H1 (cell line): ENCODE results near the gene ZNF831. TPM values are rescaled to one million over a fixed set of nuclear protein-coding genes. Genes with fewer than 3 reads are reported as not detected.
A peak's percentile ranks its signal among the peaks of the same experiment; 100 is the strongest.

ENCODE experiments used
- CTCF ChIA-PET: fragments of 300-600 bp; sonication (Branson Sonifier 250); formaldehyde crosslinking; loops from one replicate; lab custom pipeline; 2021; ENCODE audit not compliant: partially characterized antibody; lab: Charles Lee
- POLR2A ChIA-PET: fragments of 300-600 bp; sonication (Branson Sonifier 250); formaldehyde crosslinking; loops from one replicate; lab custom pipeline; 2021; ENCODE audit warnings: inconsistent platforms; ENCODE audit not compliant: partially characterized antibody; lab: Charles Lee
- DNase-seq, 2 experiments: peaks; one replicate each; pipeline versions ENCODE4 v3.0.0 to v3.0.0-alpha.2; 2010 to 2022; ENCODE audit warnings: low spot score in 2 of 2, low read depth in 1 of 2, mixed read lengths in 1 of 2
- FAIRE-seq: peaks from 2 replicates; lab custom pipeline; 2011; peaks lifted over from hg19 to GRCh38; lab: Jason Lieb, UNC
- H2AFZ ChIP-seq: 2 replicates; pipeline ENCODE4 v1.8.1; 2012; ENCODE audit warnings: low read length, inconsistent platforms
- H2AK5ac ChIP-seq: 2 replicates; pipeline ENCODE4 v1.6.1; 2013; ENCODE audit warnings: low read depth, low read length
- H2BK120ac ChIP-seq: replicated peaks from 2 replicates; pipeline ENCODE3; 2013; ENCODE audit warnings: low read depth, low read length, inconsistent platforms
- H2BK12ac ChIP-seq: 2 replicates; pipeline ENCODE4 v1.6.1; 2013; ENCODE audit warnings: low read depth, low read length
- H2BK15ac ChIP-seq: 2 replicates; pipeline ENCODE4 v1.6.1; 2013; ENCODE audit warnings: low read length
- H2BK20ac ChIP-seq: 2 replicates; pipeline ENCODE4 v1.6.1; 2013; ENCODE audit warnings: low read length
- H2BK5ac ChIP-seq: 2 replicates; pipeline ENCODE4 v1.6.1; 2013; ENCODE audit warnings: low read depth, low read length
- H3K14ac ChIP-seq: 2 replicates; pipeline ENCODE4 v1.6.1; 2013; ENCODE audit warnings: inconsistent platforms; ENCODE audit not compliant: insufficient read length
- H3K18ac ChIP-seq: 2 replicates; pipeline ENCODE4 v1.6.1; 2013; ENCODE audit warnings: low read length; ENCODE audit errors: extremely low read depth
- H3K23ac ChIP-seq: 2 replicates; pipeline ENCODE4 v1.6.1; 2013; ENCODE audit warnings: inconsistent platforms; ENCODE audit not compliant: insufficient read length
- H3K23me2 ChIP-seq: 2 replicates; pipeline ENCODE4 v1.6.1; 2013; ENCODE audit warnings: low read depth, low read length
- H3K27ac ChIP-seq: 2 replicates; pipeline ENCODE4 v1.6.1; 2011; ENCODE audit warnings: low read depth, low read length, inconsistent platforms
- H3K27me3 ChIP-seq, 4 experiments: replicated peaks in 1 of 4; 1 replicate in 1 of 4; 2 replicates in 3 of 4; pipeline versions ENCODE4 v1.6.1 to v1.8.1; 2011 to 2013; ENCODE audit warnings: low read length in 3 of 4, mild to moderate bottlenecking in 3 of 4, inconsistent platforms in 2 of 4, mixed read lengths in 2 of 4, moderate library complexity in 1 of 4; ENCODE audit not compliant: control insufficient read depth in 3 of 4, insufficient read depth in 3 of 4; ENCODE audit errors: extremely low read depth in 1 of 4
- H3K36me3 ChIP-seq, 4 experiments: 2 replicates each; pipeline versions ENCODE4 v1.6.1 to v1.8.1; 2011 to 2013; ENCODE audit warnings: mild to moderate bottlenecking in 4 of 4, low read length in 3 of 4, moderate library complexity in 2 of 4, control low read depth in 1 of 4, inconsistent platforms in 1 of 4; ENCODE audit not compliant: insufficient read depth in 4 of 4, control insufficient read depth in 2 of 4
- H3K4ac ChIP-seq: replicated peaks from 2 replicates; pipeline ENCODE3; 2013; ENCODE audit warnings: low read length, low read depth, mixed read lengths, inconsistent platforms; ENCODE audit not compliant: insufficient read length
- H3K4me1 ChIP-seq, 4 experiments: replicated peaks in 1 of 4; 1 replicate in 1 of 4; 2 replicates in 3 of 4; pipeline versions ENCODE4 v1.6.1 to v1.8.1; 2011 to 2013; ENCODE audit warnings: low read length in 3 of 4, inconsistent platforms in 2 of 4, mixed read lengths in 1 of 4; ENCODE audit not compliant: insufficient read depth in 4 of 4, control insufficient read depth in 3 of 4
- H3K4me2 ChIP-seq, 2 experiments: 2 replicates each; pipeline versions ENCODE4 v1.6.1 to v1.8.1; 2011 to 2013; ENCODE audit warnings: low read depth in 2 of 2, low read length in 2 of 2, control low read depth in 1 of 2, inconsistent platforms in 1 of 2, mild to moderate bottlenecking in 1 of 2; ENCODE audit not compliant: insufficient read depth in 1 of 2
- H3K4me3 ChIP-seq, 4 experiments: fragments of 200-600, 300-600 bp in 1 of 4; sonication (generic), shearing (Covaris generic), sonication (Bioruptor Twin) in 1 of 4; 2 replicates each; pipeline versions ENCODE4 v1.5.1 to v1.8.1; 2011 to 2016; ENCODE audit warnings: low read length in 4 of 4, low read depth in 3 of 4, control low read depth in 2 of 4, inconsistent platforms in 2 of 4, mild to moderate bottlenecking in 2 of 4, mixed read lengths in 1 of 4, moderate library complexity in 1 of 4; ENCODE audit not compliant: insufficient read depth in 2 of 4; ENCODE audit errors: extremely low read depth in 1 of 4
- H3K56ac ChIP-seq: replicated peaks from 2 replicates; pipeline ENCODE3; 2013; ENCODE audit warnings: low read depth, mild to moderate bottlenecking, mixed read lengths, low read length, inconsistent platforms; ENCODE audit not compliant: insufficient read length
- H3K79me1 ChIP-seq: 2 replicates; pipeline ENCODE4 v1.6.1; 2013; ENCODE audit warnings: low read depth, low read length, control low read depth
- H3K79me2 ChIP-seq, 2 experiments: 2 replicates each; pipeline versions ENCODE4 v1.6.1 to v1.8.1; 2012 to 2013; ENCODE audit warnings: low read length in 2 of 2, mild to moderate bottlenecking in 2 of 2, inconsistent platforms in 1 of 2; ENCODE audit not compliant: insufficient read depth in 2 of 2, control insufficient read depth in 1 of 2
- H3K9ac ChIP-seq, 4 experiments: replicated peaks in 1 of 4; 1 replicate in 1 of 4; 2 replicates in 3 of 4; pipeline versions ENCODE4 v1.6.1 to v1.8.1; 2011 to 2013; ENCODE audit warnings: low read depth in 3 of 4, low read length in 3 of 4, control low read depth in 2 of 4, mild to moderate bottlenecking in 2 of 4, moderate library complexity in 2 of 4, inconsistent platforms in 1 of 4; ENCODE audit errors: extremely low read depth in 1 of 4
- H3K9me3 ChIP-seq, 2 experiments: 2 replicates each; pipeline versions ENCODE4 v1.6.1 to v1.8.1; 2012 to 2013; ENCODE audit warnings: mild to moderate bottlenecking in 2 of 2, moderate library complexity in 2 of 2, control low read depth in 1 of 2, inconsistent platforms in 1 of 2, low read depth in 1 of 2, low read length in 1 of 2, mixed read lengths in 1 of 2; ENCODE audit not compliant: insufficient read depth in 2 of 2
- H4K20me1 ChIP-seq, 2 experiments: replicated peaks in 1 of 2; 2 replicates each; pipeline versions ENCODE3 to v1.8.1; 2011 to 2013; ENCODE audit warnings: inconsistent platforms in 2 of 2, low read length in 2 of 2, mild to moderate bottlenecking in 1 of 2; ENCODE audit not compliant: insufficient read depth in 2 of 2, control insufficient read depth in 1 of 2
- H4K5ac ChIP-seq: 2 replicates; pipeline ENCODE4 v1.6.1; 2013; ENCODE audit warnings: low read length, low read depth, mixed read lengths, inconsistent platforms; ENCODE audit not compliant: insufficient read length
- H4K8ac ChIP-seq: 2 replicates; pipeline ENCODE4 v1.8.0; 2013; ENCODE audit warnings: mild to moderate bottlenecking, moderate library complexity, low read length, inconsistent platforms; ENCODE audit not compliant: insufficient read depth; ENCODE audit errors: extremely low read depth
- H4K91ac ChIP-seq: replicated peaks from 2 replicates; pipeline ENCODE3; 2013; ENCODE audit warnings: low read length, mixed read lengths, inconsistent platforms; ENCODE audit not compliant: insufficient read length
- BRCA1 ChIP-seq: IDR thresholded peaks from 2 replicates; pipeline ENCODE4 v1.6.1; 2012; ENCODE audit warnings: low read depth, low read length, improper control_type of control experiment
- CBX5 ChIP-seq: fragments of 300-800, 300-1000 bp; sonication (generic); IDR thresholded peaks from 2 replicates; pipeline ENCODE4 v1.7.1; 2016; ENCODE audit warnings: antibody characterized with exemption, low read length, low read depth
- CHD1 ChIP-seq: IDR thresholded peaks from 2 replicates; pipeline ENCODE4 v1.6.1; 2012; ENCODE audit warnings: low read depth, low read length, improper control_type of control experiment
- CREB1 ChIP-seq: IDR thresholded peaks from 2 replicates; pipeline ENCODE4 v1.6.1; 2012; ENCODE audit warnings: inconsistent platforms
- EGR1 ChIP-seq: IDR thresholded peaks from 2 replicates; pipeline ENCODE4 v1.6.1; 2011; ENCODE audit warnings: low read depth, low read length, borderline replicate concordance
- NANOG ChIP-seq: IDR thresholded peaks from 2 replicates; pipeline ENCODE4 v1.6.1; 2011; ENCODE audit warnings: low read length, low read depth, mild to moderate bottlenecking, inconsistent platforms; ENCODE audit not compliant: insufficient read depth, poor library complexity, severe bottlenecking
- NRF1 ChIP-seq: IDR thresholded peaks from 2 replicates; pipeline ENCODE4 v1.6.1; 2011; ENCODE audit warnings: mild to moderate bottlenecking, low read depth, low read length, improper control_type of control experiment
- POU5F1 ChIP-seq: IDR thresholded peaks from 2 replicates; pipeline ENCODE4 v1.6.1; 2011; ENCODE audit warnings: low read depth, mild to moderate bottlenecking, low read length, moderate library complexity
- SP1 ChIP-seq: IDR thresholded peaks from 2 replicates; pipeline ENCODE4 v1.6.1; 2011; ENCODE audit warnings: low read depth, low read length
- SP2 ChIP-seq: IDR thresholded peaks from 2 replicates; pipeline ENCODE4 v1.6.1; 2012; ENCODE audit warnings: mild to moderate bottlenecking, low read length, inconsistent platforms
- TAF7 ChIP-seq: optimal IDR thresholded peaks from 2 replicates; pipeline ENCODE3; 2011; ENCODE audit warnings: low read depth, mild to moderate bottlenecking, inconsistent platforms, low read length, moderate library complexity, borderline replicate concordance
- WGBS, 2 experiments: shearing (Covaris generic) in 1 of 2; methylation state at CpG; one replicate each; pipeline versions ENCODE4 v1.1.6 to v1.1.7; 2013 to 2015; ENCODE audit warnings: low lambda C conversion rate in 2 of 2, mixed read lengths in 2 of 2, inconsistent platforms in 1 of 2, low coverage in 1 of 2, missing lambda C conversion rate in 1 of 2; ENCODE audit not compliant: insufficient replicate concordance in 2 of 2, insufficient coverage in 1 of 2, insufficient read length in 1 of 2; ENCODE audit errors: extremely low coverage in 1 of 2, missing lambda C conversion rate in 1 of 2; 5-methylcytosine and 5-hydroxymethylcytosine counted together
- polyA plus RNA-seq, 7 experiments: library from polyadenylated mRNA; depleted of rRNA in 3 of 7; stranded (reverse) in 5 of 7; unstranded in 2 of 7; fragments of >200 nt in 5 of 7; fragments of 200-250 nt in 2 of 7; gene quantifications; 1 replicate in 5 of 7; 2 replicates in 1 of 7; 4 replicates in 1 of 7; pipeline versions ENCODE4 v1.2.1 to v1.2.3, GENCODE V29; 2011 to 2013; ENCODE audit warnings: missing spikeins in 2 of 7, mixed read lengths in 2 of 7
- total RNA-seq: library from RNA; stranded (reverse); fragmentation: NEBNext Ultra II Directional; extraction: Animal tissue kit (Norgen Biotek cat#: 25700); gene quantifications from 2 replicates; pipeline ENCODE4 v1.2.1, GENCODE V29; 2021

ZNF831 gene
- total and polyA plus RNA-seq, 2 of the 8 experiments (the other 6 are each of a cell fraction or from before 2014, with no cell fraction given), result not detected

DNA sequence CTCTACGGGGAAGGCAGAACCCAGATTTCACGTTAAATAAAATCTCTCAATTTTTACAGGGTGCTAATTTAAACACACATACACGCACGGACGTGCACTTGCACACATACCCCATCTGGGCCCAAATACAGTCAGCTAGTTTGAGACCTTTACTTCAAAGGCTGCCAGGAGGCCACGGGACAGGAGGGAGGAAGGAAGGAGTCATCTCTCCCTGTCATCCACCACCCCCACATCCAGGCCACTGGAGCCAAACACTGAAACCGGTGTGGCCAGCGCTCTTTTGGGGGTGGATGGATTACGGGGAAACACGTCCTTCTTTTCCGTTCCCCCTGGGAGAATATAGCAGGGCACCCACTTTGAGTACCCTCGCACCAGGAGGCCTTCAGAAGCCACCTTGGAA, 60.1 kb downstream of the ZNF831 start:
- Histone ChIP-seq H2AFZ (no peak overlapping the region), H3K9ac (no peak overlapping the region)

More for the DNA sequence above, 60.1 kb downstream of the ZNF831 start:
- H2BK15ac ChIP-seq, result no peak overlapping the region
- no peak overlapping the region for H2BK120ac ChIP-seq
- H3K9me3 ChIP-seq, result no peaks in the 10 kb centered on the region
- 96% methylated on average over 10 of the region's 12 CpGs; no CpG with 5 or more reads in 1 of the 2 experiments for WGBS, 2 experiments
- no peak overlapping the region for H2AK5ac ChIP-seq
- TF ChIP-seq CBX5, result no peak
- TF ChIP-seq CREB1, result no peak
- TF ChIP-seq SP1, result no peak
- no peak for TF ChIP-seq BRCA1
- no peak for TF ChIP-seq TAF7
- TF ChIP-seq SP2, result no peak
- no peak for TF ChIP-seq NANOG
- TF ChIP-seq CHD1, result no peak
- no peak for TF ChIP-seq POU5F1
- no peak for TF ChIP-seq NRF1
- TF ChIP-seq EGR1, result no peak
- no peak overlapping the region for H2BK5ac ChIP-seq
- no peak overlapping the region for H3K23ac ChIP-seq
- H3K4me3 ChIP-seq, result no peak overlapping the region
- no peak overlapping the region for H3K14ac ChIP-seq
- peaks cover 3 to 22% (median 20%) of the 10 kb centered on the region in 4 experiments for H3K27me3 ChIP-seq
- no peak for FAIRE-seq
- H3K4ac ChIP-seq, result no peak overlapping the region
- H3K36me3 ChIP-seq, result no peaks in the 10 kb centered on the region
- H4K20me1 ChIP-seq, result no peaks in the 10 kb centered on the region
- H4K5ac ChIP-seq, result no peak overlapping the region
- H3K27ac ChIP-seq, result no peak overlapping the region
- H3K4me1 ChIP-seq, result peaks cover 2 to 6% (median 4%) of the 10 kb centered on the region in 4 experiments
- no peaks in the 10 kb centered on the region for H3K79me1 ChIP-seq
- peaks cover 8% of the 10 kb centered on the region; the same call in 1 of the 2 replicates for H3K23me2 ChIP-seq
- no peak overlapping the region for H2BK12ac ChIP-seq
- POLR2A ChIA-PET, result no interaction called here
- H3K4me2 ChIP-seq, result peak overlapping the region in 1 of 2 experiments; percentile 71; a peak in 1 of 4 replicates
- H4K91ac ChIP-seq, result no peak overlapping the region
- H3K18ac ChIP-seq, result no peak overlapping the region
- no peak overlapping the region for H4K8ac ChIP-seq
- 0 out of 2 replicates have a peak overlapping the region, but pooled peaks have one; percentile 48 for H2BK20ac ChIP-seq
- no peak for DNase-seq
- H3K56ac ChIP-seq, result no peak overlapping the region
- no peaks in the 10 kb centered on the region for H3K79me2 ChIP-seq
- CTCF ChIA-PET, result interaction anchor here (0.6 to 5.0 kb wide), 15 partner anchors 13 to 329 kb away, joined by 3 to 41 read pairs (median 3); no protein-coding TSS in a partner anchor
